Activated B cell treated with CpG ODN at 0.5 μM for 24 hours (primary cell): Measurements from ENCODE around the gene ARPIN. TPM values are rescaled to one million over a fixed set of nuclear protein-coding genes. Genes with fewer than 3 reads are reported as not detected.
"Not testable (repeated sequence)": the region's sequence is repeated elsewhere in the genome, so short reads cannot be mapped to it uniquely, and the experiment has no call there.

Experiments used
- ATAC-seq: fragments of 200-7000 bp; cut with Tn5 transposase; one replicate; pipeline ENCODE4 v1.10.0; 2021; ENCODE audit warnings: low read depth, mild to moderate bottlenecking, moderate library complexity
- CTCF ChIA-PET: fragments of 350-600 bp; sonication (Branson Sonifier 250); formaldehyde crosslinking; loops from one replicate; lab custom pipeline; 2021; ENCODE audit warnings: antibody characterized with exemption; lab: Charles Lee
- POLR2A ChIA-PET: fragments of 350-600 bp; sonication (Branson Sonifier 250); formaldehyde crosslinking; loops from one replicate; lab custom pipeline; 2021; ENCODE audit warnings: antibody characterized with exemption; lab: Charles Lee
- DNase-seq: peaks from one replicate; pipeline ENCODE4 v3.0.0; 2022
- H3K27ac Mint-ChIP-seq: one replicate; pipeline ENCODE4 v1.8.0; 2020; ENCODE audit warnings: mixed read lengths
- H3K27me3 Mint-ChIP-seq: one replicate; pipeline ENCODE4 v1.8.0; 2021; ENCODE audit warnings: mixed read lengths
- H3K36me3 Mint-ChIP-seq: one replicate; pipeline ENCODE4 v1.8.0; 2021; ENCODE audit warnings: low read depth, mixed read lengths
- H3K4me1 Mint-ChIP-seq: one replicate; pipeline ENCODE4 v1.8.0; 2021; ENCODE audit warnings: mixed read lengths
- H3K4me3 Mint-ChIP-seq: one replicate; pipeline ENCODE4 v1.8.0; 2020; ENCODE audit warnings: mild to moderate bottlenecking, mixed read lengths
- H3K9me3 Mint-ChIP-seq: one replicate; pipeline ENCODE4 v1.8.0; 2020; ENCODE audit warnings: mixed read lengths
- CTCF ChIP-seq: fragments of 200-600 bp; IDR thresholded peaks from one replicate; pipeline ENCODE4 v1.8.0; 2022; ENCODE audit warnings: antibody characterized with exemption, mild to moderate bottlenecking
- intact Hi-C: fragments of 100-400 bp; cut with micrococcal nuclease; formaldehyde crosslinking; loops from one replicate; pipeline ENCODE4 v1.15.1; 2024
- total RNA-seq: library from RNA; stranded (reverse); gene quantifications from 2 replicates; pipeline ENCODE4 v1.2.3, GENCODE V29; 2022

The ARPIN gene
- total RNA-seq, 1 donor from 2014 or later, result not detected

DNA sequence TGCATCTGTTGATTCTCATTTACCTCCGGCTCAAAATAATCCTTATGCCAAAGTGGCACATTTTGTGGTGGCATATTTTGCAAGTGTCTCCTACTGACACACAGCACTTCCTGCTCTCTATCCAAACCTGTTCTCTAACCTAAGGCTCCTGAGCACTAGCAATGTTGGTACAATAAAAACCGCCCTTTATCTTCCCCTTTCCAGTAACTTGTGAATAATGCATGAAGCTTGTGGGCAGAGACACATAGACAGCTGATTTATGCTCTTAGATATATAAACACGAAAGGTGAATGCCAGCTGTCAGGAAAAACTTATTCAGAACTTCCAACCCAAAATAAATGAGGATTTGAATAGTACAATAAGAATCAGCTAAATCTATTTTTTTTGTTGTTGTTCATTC is 34.6 kb upstream of the ARPIN start:
- CTCF ChIA-PET, result no interaction called here
- Mint-ChIP-seq H3K4me3 (no peak overlapping the region), H3K27me3 (no peaks in the 10 kb centered on the region), H3K36me3 (no peaks in the 10 kb centered on the region), H3K27ac (no peak overlapping the region), H3K4me1 (no peaks in the 10 kb centered on the region), H3K9me3 (no peaks in the 10 kb centered on the region)
- POLR2A ChIA-PET, result no interaction called here
- intact Hi-C loops, result no loop called here
- no peak for TF ChIP-seq CTCF
- DNase-seq, result no peak
- no peak for ATAC-seq

- ATAC-seq (no peak), DNase-seq (no peak)
- Mint-ChIP-seq H3K4me1 (no peaks in the 10 kb centered on the region), H3K27ac (no peak overlapping the region), H3K4me3 (no peak overlapping the region), H3K9me3 (no peaks in the 10 kb centered on the region), H3K27me3 (no peaks in the 10 kb centered on the region), H3K36me3 (no peaks in the 10 kb centered on the region)
- no peak for TF ChIP-seq CTCF
- ChIA-PET POLR2A (no interaction called here), CTCF (no interaction called here)
- intact Hi-C loops, result no loop called here
These were observed 34.0 kb upstream of the ARPIN start for GRCh38 chr15:89946681-89947299.

- H3K9me3 Mint-ChIP-seq, POLR2A ChIA-PET, H3K36me3 Mint-ChIP-seq, CTCF ChIA-PET, H3K4me3 Mint-ChIP-seq, H3K27ac Mint-ChIP-seq, intact Hi-C loops, H3K4me1 Mint-ChIP-seq, ATAC-seq, DNase-seq, H3K27me3 Mint-ChIP-seq: not testable (repeated sequence)
These were observed 31.0 kb upstream of the ARPIN start for GRCh38 chr15:89943721-89944120.

GRCh38 chr15:89939910-89940309 is 27.2 kb upstream of the ARPIN start:
- Mint-ChIP-seq H3K9me3 (no peaks in the 10 kb centered on the region), H3K36me3 (no peaks in the 10 kb centered on the region), H3K4me1 (no peaks in the 10 kb centered on the region), H3K27ac (no peak overlapping the region), H3K27me3 (peaks cover 3% of the 10 kb centered on the region), H3K4me3 (no peak overlapping the region)
- ATAC-seq, result no peak
- TF ChIP-seq CTCF, result no peak
- intact Hi-C loops, result no loop called here
- ChIA-PET POLR2A (no interaction called here), CTCF (no interaction called here)
- no peak for DNase-seq

GRCh38 chr15:89939377-89939776 is 26.6 kb upstream of the ARPIN start:
- CTCF ChIA-PET, H3K4me3 Mint-ChIP-seq, H3K27me3 Mint-ChIP-seq, DNase-seq, H3K36me3 Mint-ChIP-seq, H3K27ac Mint-ChIP-seq, ATAC-seq, intact Hi-C loops, H3K4me1 Mint-ChIP-seq, H3K9me3 Mint-ChIP-seq, POLR2A ChIA-PET: not testable (repeated sequence)

DNA sequence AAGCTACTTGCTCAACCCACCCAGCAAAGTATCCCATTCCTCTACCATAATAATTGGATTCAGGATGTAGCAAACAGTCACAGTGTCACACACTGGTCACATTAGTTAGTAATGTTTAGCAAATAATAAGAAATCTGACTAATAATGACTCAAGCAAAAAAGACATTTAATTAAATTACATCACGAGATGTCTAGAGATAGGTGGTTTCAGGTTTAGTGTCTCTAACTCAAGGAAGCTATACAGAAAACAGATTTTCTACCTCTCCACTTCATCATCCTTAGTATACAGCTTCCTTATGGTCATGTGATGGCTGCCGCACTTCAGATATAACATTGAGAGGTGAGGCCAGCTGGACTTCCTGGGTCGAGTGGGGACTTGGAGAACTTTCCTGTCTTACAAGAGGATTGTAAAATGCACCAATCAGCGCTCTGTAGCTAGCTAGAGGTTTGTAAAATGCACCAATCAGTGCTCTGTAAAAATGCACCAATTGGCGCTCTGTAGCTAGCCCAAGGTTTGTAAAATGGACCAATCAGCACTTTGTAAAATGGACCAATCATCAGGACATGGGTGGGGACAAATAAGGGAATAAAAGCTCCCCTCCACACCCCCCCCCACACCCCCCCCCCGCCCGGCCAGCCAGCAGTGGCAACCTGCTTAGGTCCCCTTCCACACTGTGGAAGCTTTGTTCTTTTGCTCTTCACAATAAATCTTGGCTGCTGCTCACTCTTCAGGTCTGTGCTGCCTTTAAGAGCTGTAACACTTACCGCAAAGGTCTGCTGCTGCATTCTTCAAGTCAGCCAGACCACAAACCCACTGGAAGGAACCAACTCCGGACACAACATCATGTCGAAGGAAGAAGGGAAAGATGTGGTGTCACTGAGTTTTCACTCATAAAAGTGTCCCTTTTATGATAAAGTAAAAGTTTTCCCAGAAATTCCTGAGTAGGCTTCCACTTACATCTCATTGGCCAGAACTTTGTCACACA is 24.9 kb upstream of the ARPIN start:
- DNase-seq, result no peak
- no peak for TF ChIP-seq CTCF
- no peak overlapping the region for H3K4me3 Mint-ChIP-seq
- no peaks in the 10 kb centered on the region for H3K4me1 Mint-ChIP-seq
- no peak overlapping the region for H3K27ac Mint-ChIP-seq
- no peak for ATAC-seq
- CTCF ChIA-PET, result interaction anchor here (0.6 kb wide), 1 partner anchor 38 kb away, joined by 4 read pairs; no protein-coding TSS in a partner anchor
- no peaks in the 10 kb centered on the region for H3K9me3 Mint-ChIP-seq
- POLR2A ChIA-PET, result interaction anchor here (0.6 kb wide), 1 partner anchor 319 kb away, joined by 7 read pairs; no protein-coding TSS in a partner anchor
- peaks cover 3% of the 10 kb centered on the region for H3K27me3 Mint-ChIP-seq
- no peaks in the 10 kb centered on the region for H3K36me3 Mint-ChIP-seq
- intact Hi-C loops, result no loop called here
